ENCODE results near the gene DYNC1H1. TPM values are rescaled to one million over a fixed set of nuclear protein-coding genes. Genes with fewer than 3 reads are reported as not detected.

The DYNC1H1 gene
- polyA plus RNA-seq, 1 donor from 2014 or later, result 298 TPM

- Histone ChIP-seq H3K9ac (ENCODE audit: low read length) (no peak overlapping the region), H3K27ac (ENCODE audit: low read length) (no peak overlapping the region), H3K9me3 (ENCODE audit: low read length) (no peaks in the 10 kb centered on the region), H3K79me2 (replicated peaks; ENCODE audit: insufficient read depth, low read length) (no peaks in the 10 kb centered on the region), H3K4me2 (ENCODE audit: low read length) (no peak overlapping the region), H3K27me3 (ENCODE audit: insufficient read depth, low read depth, low read length) (no peaks in the 10 kb centered on the region), H3K4me3 (ENCODE audit: low read length) (no peak overlapping the region), H2AFZ (ENCODE audit: low read depth, low read length) (no peak overlapping the region), H3F3A (ENCODE audit: insufficient read depth, low read length, poor library complexity, severe bottlenecking) (no peaks in the 10 kb centered on the region), H4K20me1 (ENCODE audit: insufficient read depth) (no peaks in the 10 kb centered on the region), H3K9me2 (ENCODE audit: insufficient read depth, low read length) (no peaks in the 10 kb centered on the region), H3K36me3 (ENCODE audit: insufficient read depth, low read length) (peaks cover 8% of the 10 kb centered on the region)
- TF ChIP-seq MXI1 (conservative IDR thresholded peaks at IDR 0.05; ENCODE audit: poor library complexity, severe bottlenecking), result no peak
Measured at GRCh38 chr14:102050625-102051024, 86.3 kb downstream of the DYNC1H1 start.

- H3K9me3 ChIP-seq (ENCODE audit: low read length), result no peaks in the 10 kb centered on the region
- H3K27me3 ChIP-seq (ENCODE audit: insufficient read depth, low read depth, low read length), result no peaks in the 10 kb centered on the region
- H3K79me2 ChIP-seq (replicated peaks; ENCODE audit: insufficient read depth, low read length), result no peaks in the 10 kb centered on the region
- H3K9ac ChIP-seq (ENCODE audit: low read length), result no peak overlapping the region
- no peaks in the 10 kb centered on the region for H4K20me1 ChIP-seq (ENCODE audit: insufficient read depth)
- no peak overlapping the region for H3K4me3 ChIP-seq (ENCODE audit: low read length)
- TF ChIP-seq EZH2 (IDR thresholded peaks at IDR 0.05; ENCODE audit: borderline replicate concordance, insufficient read depth, low read length, poor library complexity, severe bottlenecking), result no peak
- no peak for TF ChIP-seq EP300 (conservative IDR thresholded peaks at IDR 0.05; ENCODE audit: poor library complexity, severe bottlenecking)
- H3K27ac ChIP-seq (ENCODE audit: low read length), result no peak overlapping the region
- H3K9me2 ChIP-seq (ENCODE audit: insufficient read depth, low read length), result no peaks in the 10 kb centered on the region
- H2AFZ ChIP-seq (ENCODE audit: low read depth, low read length), result no peak overlapping the region
- H3K36me3 ChIP-seq (ENCODE audit: insufficient read depth, low read length), result peaks cover 8% of the 10 kb centered on the region
- H3K4me2 ChIP-seq (ENCODE audit: low read length), result no peak overlapping the region
- H3F3A ChIP-seq (ENCODE audit: insufficient read depth, low read length, poor library complexity, severe bottlenecking), result no peaks in the 10 kb centered on the region
Measured at GRCh38 chr14:102052522-102052921, 88.1 kb downstream of the DYNC1H1 start.

- H4K20me1 ChIP-seq (ENCODE audit: insufficient read depth), result no peaks in the 10 kb centered on the region
- H3K79me2 ChIP-seq (replicated peaks; ENCODE audit: insufficient read depth, low read length), result no peaks in the 10 kb centered on the region
- H3K9me3 ChIP-seq (ENCODE audit: low read length), result no peaks in the 10 kb centered on the region
- H3K4me3 ChIP-seq (ENCODE audit: low read length), result no peak overlapping the region
- H3K27ac ChIP-seq (ENCODE audit: low read length), result no peak overlapping the region
- no peak overlapping the region for H3K9ac ChIP-seq (ENCODE audit: low read length)
- no peaks in the 10 kb centered on the region for H3K27me3 ChIP-seq (ENCODE audit: insufficient read depth, low read depth, low read length)
- H3K9me2 ChIP-seq (ENCODE audit: insufficient read depth, low read length), result no peaks in the 10 kb centered on the region
- no peaks in the 10 kb centered on the region for H3F3A ChIP-seq (ENCODE audit: insufficient read depth, low read length, poor library complexity, severe bottlenecking)
- no peak overlapping the region for H3K4me2 ChIP-seq (ENCODE audit: low read length)
- no peak for TF ChIP-seq TAF1 (IDR thresholded peaks at IDR 0.05; ENCODE audit: low read depth)
- TF ChIP-seq EP300 (conservative IDR thresholded peaks at IDR 0.05; ENCODE audit: poor library complexity, severe bottlenecking), result no peak
- TF ChIP-seq REST (IDR thresholded peaks at IDR 0.05; ENCODE audit: borderline replicate concordance), result no peak
- TF ChIP-seq MXI1 (conservative IDR thresholded peaks at IDR 0.05; ENCODE audit: poor library complexity, severe bottlenecking), result no peak
- no peak for TF ChIP-seq SMC3 (conservative IDR thresholded peaks at IDR 0.05; ENCODE audit: poor library complexity)
- TF ChIP-seq EZH2 (IDR thresholded peaks at IDR 0.05; ENCODE audit: borderline replicate concordance, insufficient read depth, low read length, poor library complexity, severe bottlenecking), result no peak
- no peak for TF ChIP-seq CTCF (IDR thresholded peaks at IDR 0.05; ENCODE audit: poor library complexity, severe bottlenecking)
- no peak for TF ChIP-seq POLR2AphosphoS5 (IDR thresholded peaks at IDR 0.05)
- TF ChIP-seq RAD21 (conservative IDR thresholded peaks at IDR 0.05), result no peak
- no peak overlapping the region for H2AFZ ChIP-seq (ENCODE audit: low read depth, low read length)
- H3K36me3 ChIP-seq (ENCODE audit: insufficient read depth, low read length), result peaks cover 4% of the 10 kb centered on the region
Measured at GRCh38 chr14:102055181-102055901, 91.0 kb downstream of the DYNC1H1 start.
